ENCODE measurements around the gene ZDHHC14.

- TF ChIP-seq SMC3 (IDR thresholded peaks at IDR 0.05) (no peak), RFX5 (IDR thresholded peaks at IDR 0.05) (no peak), JUNB (IDR thresholded peaks at IDR 0.05) (no peak), ESRRA (IDR thresholded peaks at IDR 0.05; ENCODE audit: borderline replicate concordance, low read length) (no peak), POLR2A (IDR thresholded peaks at IDR 0.05; ENCODE audit: low read length) (no peak), CBX8 (IDR thresholded peaks at IDR 0.05) (no peak), PHF8 (IDR thresholded peaks at IDR 0.05; ENCODE audit: borderline replicate concordance, low read depth) (no peak), HDAC2 (IDR thresholded peaks at IDR 0.05) (no peak), RAD21 (conservative IDR thresholded peaks at IDR 0.05 in 1 of 2, IDR thresholded peaks at IDR 0.05 in 1 of 2) (no peak), ZFP36 (IDR thresholded peaks at IDR 0.05; ENCODE audit: borderline replicate concordance, partially characterized antibody) (no peak), MAFK (IDR thresholded peaks at IDR 0.05; ENCODE audit: partially characterized antibody) (no peak)
- TF ChIP-seq, protein P1, sequence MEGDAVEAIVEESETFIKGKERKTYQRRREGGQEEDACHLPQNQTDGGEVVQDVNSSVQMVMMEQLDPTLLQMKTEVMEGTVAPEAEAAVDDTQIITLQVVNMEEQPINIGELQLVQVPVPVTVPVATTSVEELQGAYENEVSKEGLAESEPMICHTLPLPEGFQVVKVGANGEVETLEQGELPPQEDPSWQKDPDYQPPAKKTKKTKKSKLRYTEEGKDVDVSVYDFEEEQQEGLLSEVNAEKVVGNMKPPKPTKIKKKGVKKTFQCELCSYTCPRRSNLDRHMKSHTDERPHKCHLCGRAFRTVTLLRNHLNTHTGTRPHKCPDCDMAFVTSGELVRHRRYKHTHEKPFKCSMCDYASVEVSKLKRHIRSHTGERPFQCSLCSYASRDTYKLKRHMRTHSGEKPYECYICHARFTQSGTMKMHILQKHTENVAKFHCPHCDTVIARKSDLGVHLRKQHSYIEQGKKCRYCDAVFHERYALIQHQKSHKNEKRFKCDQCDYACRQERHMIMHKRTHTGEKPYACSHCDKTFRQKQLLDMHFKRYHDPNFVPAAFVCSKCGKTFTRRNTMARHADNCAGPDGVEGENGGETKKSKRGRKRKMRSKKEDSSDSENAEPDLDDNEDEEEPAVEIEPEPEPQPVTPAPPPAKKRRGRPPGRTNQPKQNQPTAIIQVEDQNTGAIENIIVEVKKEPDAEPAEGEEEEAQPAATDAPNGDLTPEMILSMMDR (IDR thresholded peaks at IDR 0.05) = no peak
- TF ChIP-seq, protein P2, sequence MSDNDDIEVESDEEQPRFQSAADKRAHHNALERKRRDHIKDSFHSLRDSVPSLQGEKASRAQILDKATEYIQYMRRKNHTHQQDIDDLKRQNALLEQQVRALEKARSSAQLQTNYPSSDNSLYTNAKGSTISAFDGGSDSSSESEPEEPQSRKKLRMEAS (IDR thresholded peaks at IDR 0.05) = no peak
These were observed 1.8 kb downstream of the ZDHHC14 start for GRCh38 chr6:157382821-157383220.

Data from A549 (cell line).